Erythroblast (primary cell): ENCODE results near the gene ULK4.

Source experiments
- GATA1 ChIP-seq: IDR thresholded peaks from 2 replicates; pipeline ENCODE4 v1.6.1; 2011; ENCODE audit warnings: low read depth, mild to moderate bottlenecking, control low read depth, low read length, moderate library complexity
- POLR2A ChIP-seq: IDR thresholded peaks from 2 replicates; pipeline ENCODE4 v1.6.1; 2011; ENCODE audit warnings: mild to moderate bottlenecking, low read length

- TF ChIP-seq POLR2A (no peak), GATA1 (no peak)
Observed at GRCh38 chr3:41912280-41912679, 49.6 kb downstream of the ULK4 start.
